Right atrium auricular region (tissue), 2 donors: ENCODE measurements around the gene TXNL4A. TPM values are rescaled to one million over a fixed set of nuclear protein-coding genes. Genes with fewer than 3 reads are reported as not detected.
"Not testable (repeated sequence)": the region's sequence is repeated elsewhere in the genome, so short reads cannot be mapped to it uniquely, and the experiment has no call there.

ENCODE experiments used
- DNase-seq: peaks from one replicate; pipeline ENCODE4 v3.0.0-alpha.2; 2019; ENCODE audit warnings: low spot score
- H3K27ac ChIP-seq, 2 donors: fragments of 200-600 bp; sonication (generic); 1 replicate in 1 of 2; 2 replicates in 1 of 2; pipeline ENCODE4 v1.5.1; 2016 to 2019
- H3K27me3 ChIP-seq, 2 donors: fragments of 200-600 bp; sonication (generic); one replicate each; pipeline versions ENCODE4 v1.5.1 to v1.6.0; 2017 to 2019
- H3K36me3 ChIP-seq: fragments of 200-600 bp; sonication (generic); one replicate; pipeline ENCODE4 v1.5.1; 2016
- H3K4me1 ChIP-seq, 2 donors: fragments of 200-600 bp; sonication (generic); one replicate each; pipeline versions ENCODE4 v1.5.1 to v1.6.0; 2017 to 2019
- H3K4me3 ChIP-seq, 2 donors: fragments of 200-600 bp; sonication (generic); 1 replicate in 1 of 2; 2 replicates in 1 of 2; pipeline ENCODE4 v1.5.1; 2017 to 2019; ENCODE audit warnings: mild to moderate bottlenecking in 1 of 2, moderate library complexity in 1 of 2
- H3K9me3 ChIP-seq, 2 donors: fragments of 200-600 bp; sonication (generic); one replicate each; pipeline ENCODE4 v1.5.1; 2019
- total RNA-seq, 2 donors: library from RNA; depleted of rRNA; stranded (reverse); fragments of >200 nt; gene quantifications; one replicate each; pipeline ENCODE4 v1.1.0, GENCODE V29; 2016
- TF ChIP-seq, protein P1 (sequence below), 2 donors: fragments of 200-600 bp; sonication (generic); IDR thresholded peaks; one replicate each; pipeline ENCODE4 v1.5.1; 2019; ENCODE audit warnings: antibody characterized with exemption in 2 of 2

TXNL4A gene
- total RNA-seq, 2 donors from 2014 or later: 20.8 to 37.5 TPM

DNA sequence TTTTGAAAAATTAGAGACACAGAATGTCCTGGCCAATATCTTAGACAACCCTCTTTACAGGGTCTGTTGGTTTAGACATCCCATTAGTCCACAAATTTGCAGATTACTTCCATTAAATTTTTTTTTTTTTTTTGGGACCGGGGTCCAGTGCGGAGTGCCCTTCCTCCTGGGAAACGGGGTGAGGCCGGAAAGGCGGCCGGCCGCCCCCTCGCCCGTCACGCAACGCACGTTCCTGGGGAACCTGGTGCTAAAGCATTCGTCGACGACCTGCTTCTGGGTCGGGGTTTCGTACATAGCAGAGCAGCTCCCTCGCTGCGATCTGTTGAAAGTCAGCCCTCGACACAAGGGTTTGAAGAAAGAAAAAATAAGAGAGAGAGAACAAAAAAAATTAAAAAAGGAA lies 24.4 kb upstream of the TXNL4A start:
- peaks cover 0 to 6% of the 10 kb centered on the region in 2 donors for H3K4me1 ChIP-seq
- H3K36me3 ChIP-seq: no peaks in the 10 kb centered on the region
- no peak overlapping the region for H3K27ac ChIP-seq
- TF ChIP-seq, protein P1, sequence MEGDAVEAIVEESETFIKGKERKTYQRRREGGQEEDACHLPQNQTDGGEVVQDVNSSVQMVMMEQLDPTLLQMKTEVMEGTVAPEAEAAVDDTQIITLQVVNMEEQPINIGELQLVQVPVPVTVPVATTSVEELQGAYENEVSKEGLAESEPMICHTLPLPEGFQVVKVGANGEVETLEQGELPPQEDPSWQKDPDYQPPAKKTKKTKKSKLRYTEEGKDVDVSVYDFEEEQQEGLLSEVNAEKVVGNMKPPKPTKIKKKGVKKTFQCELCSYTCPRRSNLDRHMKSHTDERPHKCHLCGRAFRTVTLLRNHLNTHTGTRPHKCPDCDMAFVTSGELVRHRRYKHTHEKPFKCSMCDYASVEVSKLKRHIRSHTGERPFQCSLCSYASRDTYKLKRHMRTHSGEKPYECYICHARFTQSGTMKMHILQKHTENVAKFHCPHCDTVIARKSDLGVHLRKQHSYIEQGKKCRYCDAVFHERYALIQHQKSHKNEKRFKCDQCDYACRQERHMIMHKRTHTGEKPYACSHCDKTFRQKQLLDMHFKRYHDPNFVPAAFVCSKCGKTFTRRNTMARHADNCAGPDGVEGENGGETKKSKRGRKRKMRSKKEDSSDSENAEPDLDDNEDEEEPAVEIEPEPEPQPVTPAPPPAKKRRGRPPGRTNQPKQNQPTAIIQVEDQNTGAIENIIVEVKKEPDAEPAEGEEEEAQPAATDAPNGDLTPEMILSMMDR (IDR thresholded peaks at IDR 0.05): no peak
- H3K27me3 ChIP-seq: no peaks in the 10 kb centered on the region
- peaks cover 0 to 16% of the 10 kb centered on the region in 2 donors for H3K9me3 ChIP-seq
- no peak for DNase-seq
- no peak overlapping the region for H3K4me3 ChIP-seq

- H3K4me3 ChIP-seq, H3K27ac ChIP-seq, DNase-seq, H3K4me1 ChIP-seq, H3K27me3 ChIP-seq, H3K36me3 ChIP-seq: not testable (repeated sequence)
- H3K9me3 ChIP-seq: peaks cover 0 to 16% of the 10 kb centered on the region in 2 donors
These were observed 23.3 kb upstream of the TXNL4A start for GRCh38 chr18:80011496-80012137.

DNA sequence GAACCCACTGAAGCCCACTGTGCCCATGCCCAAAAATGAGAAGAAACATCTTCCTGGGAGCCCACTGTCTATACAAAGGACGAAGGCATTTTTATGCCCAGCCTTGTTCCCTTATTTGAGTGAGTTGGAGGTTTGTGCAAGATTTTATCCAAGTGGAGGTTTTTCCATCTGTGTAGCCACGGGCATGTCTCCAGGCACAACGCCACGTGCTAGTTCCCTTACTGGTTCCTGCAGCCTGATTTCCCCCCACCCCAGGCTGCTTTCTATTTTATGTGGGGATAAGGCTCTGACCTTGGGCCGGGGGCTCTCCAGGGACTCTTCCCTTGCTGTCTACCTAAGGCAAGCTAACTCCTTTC lies 22.2 kb upstream of the TXNL4A start:
- peak overlapping the region; percentile 35 to 78 for H3K27ac ChIP-seq
- DNase-seq: no peak
- H3K4me3 ChIP-seq: no peak overlapping the region
- H3K27me3 ChIP-seq: no peaks in the 10 kb centered on the region
- no peaks in the 10 kb centered on the region for H3K36me3 ChIP-seq
- H3K9me3 ChIP-seq: peaks cover 0 to 16% of the 10 kb centered on the region in 2 donors
- TF ChIP-seq, protein P1 (IDR thresholded peaks at IDR 0.05): no peak
- H3K4me1 ChIP-seq: peaks cover 0 to 6% of the 10 kb centered on the region in 2 donors

GRCh38 chr18:80009661-80010550 lies 21.5 kb upstream of the TXNL4A start:
- no peaks in the 10 kb centered on the region for H3K27me3 ChIP-seq
- peak overlapping the region; percentile 35 to 78 for H3K27ac ChIP-seq
- DNase-seq: peak; percentile 77
- H3K9me3 ChIP-seq: peaks cover 0 to 16% of the 10 kb centered on the region in 2 donors
- H3K4me3 ChIP-seq: no peak overlapping the region
- TF ChIP-seq, protein P1 (IDR thresholded peaks at IDR 0.05): no peak
- peaks cover 0 to 6% of the 10 kb centered on the region in 2 donors for H3K4me1 ChIP-seq
- H3K36me3 ChIP-seq: no peaks in the 10 kb centered on the region

DNA sequence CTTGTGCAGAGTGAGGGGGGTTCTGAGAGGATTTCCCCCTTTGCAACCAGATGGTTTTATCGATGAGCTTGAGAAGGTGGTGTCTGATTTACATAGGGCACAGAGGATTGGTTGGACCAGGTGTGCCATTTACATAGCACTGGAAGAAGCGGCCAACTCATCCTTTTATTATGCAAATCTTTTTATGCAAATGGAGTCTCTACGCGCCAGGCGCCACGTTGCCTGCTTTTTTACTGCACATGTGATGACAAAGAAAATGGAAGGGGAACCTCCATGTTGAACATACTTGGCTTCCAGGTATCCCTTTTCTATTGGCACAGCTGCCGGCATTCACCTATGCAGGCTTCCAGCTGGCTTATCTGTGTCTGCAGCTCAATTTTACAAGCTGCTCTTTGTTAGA lies 18.4 kb upstream of the TXNL4A start:
- Histone ChIP-seq H3K9me3 (peaks cover 0 to under 1% of the 10 kb centered on the region in 2 donors), H3K4me3 (no peak overlapping the region), H3K36me3 (no peaks in the 10 kb centered on the region), H3K27ac (no peak overlapping the region), H3K4me1 (peaks cover 0 to 6% of the 10 kb centered on the region in 2 donors), H3K27me3 (no peaks in the 10 kb centered on the region)
- TF ChIP-seq, protein P1 (IDR thresholded peaks at IDR 0.05): no peak
- no peak for DNase-seq

DNA sequence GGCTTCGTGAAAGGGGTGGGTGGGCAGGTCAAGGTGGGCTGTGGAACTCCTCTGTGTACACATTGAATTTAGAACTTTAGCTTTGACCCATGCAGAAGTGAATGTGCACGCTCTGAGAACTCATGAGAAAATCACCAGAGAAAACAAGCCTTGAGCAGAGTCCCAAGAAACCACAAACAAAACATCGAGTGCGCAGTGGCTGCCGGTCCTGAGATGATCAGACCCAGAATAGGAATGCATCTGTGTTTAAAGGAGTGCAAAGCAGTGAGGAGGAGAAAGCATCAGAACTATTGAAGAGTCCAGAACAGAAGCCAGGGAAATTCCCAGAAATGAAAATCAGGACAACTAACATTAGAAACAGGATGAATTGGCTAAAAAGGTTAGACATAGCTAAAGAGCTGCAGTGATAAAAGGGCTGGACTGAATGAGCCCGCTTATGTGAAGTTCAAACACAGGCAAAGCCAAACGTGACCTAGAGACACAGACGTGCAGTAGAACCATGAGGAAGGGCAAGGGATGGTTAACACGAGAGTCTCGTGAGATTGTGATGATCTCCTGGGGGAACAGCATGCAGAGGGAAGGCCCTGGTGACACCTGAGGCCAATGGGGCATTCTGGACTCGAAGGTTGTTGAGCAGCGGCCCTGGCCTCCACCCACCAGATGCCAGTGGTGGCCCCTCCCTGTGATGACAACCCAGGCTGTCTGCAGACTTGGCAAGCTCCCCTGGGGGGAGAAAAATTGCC lies 16.4 kb upstream of the TXNL4A start:
- no peak for DNase-seq
- Histone ChIP-seq H3K36me3 (no peaks in the 10 kb centered on the region), H3K4me3 (no peak overlapping the region), H3K4me1 (no peaks in the 10 kb centered on the region), H3K27me3 (no peaks in the 10 kb centered on the region), H3K27ac (no peak overlapping the region), H3K9me3 (peaks cover 0 to 9% of the 10 kb centered on the region in 2 donors)
- TF ChIP-seq, protein P1 (IDR thresholded peaks at IDR 0.05): no peak
